Pancreas (tissue), 10 donors: Measurements from ENCODE around the gene BEND3. TPM values are rescaled to one million over a fixed set of nuclear protein-coding genes. Genes with fewer than 3 reads are reported as not detected.
"Not testable (repeated sequence)": the region's sequence is repeated elsewhere in the genome, so short reads cannot be mapped to it uniquely, and the experiment has no call there.

Experiments
- ATAC-seq, 4 donors: fragments of 200-7000 bp; cut with Tn5 transposase; one replicate each; pipeline versions ENCODE4 v1.8.0 to v1.9.1; 2020; ENCODE audit warnings: mild to moderate bottlenecking in 4 of 4, moderate library complexity in 4 of 4
- DNase-seq, 6 donors: peaks; one replicate each; pipeline ENCODE4 v3.0.0-alpha.2; 2020
- FAIRE-seq: peaks from 2 replicates; lab custom pipeline; 2012; peaks lifted over from hg19 to GRCh38; lab: Jason Lieb, UNC
- H3K27ac ChIP-seq, 4 donors: fragments of 200-600 bp; sonication (generic); 1 replicate in 3 of 4; 2 replicates in 1 of 4; pipeline versions ENCODE4 v1.5.0 to v1.8.0; 2020
- H3K27me3 ChIP-seq, 4 donors: fragments of 200-600 bp; one replicate each; pipeline ENCODE4 v1.8.0; 2021
- H3K36me3 ChIP-seq, 3 donors: fragments of 200-600 bp; sonication (generic) in 1 of 3; one replicate each; pipeline versions ENCODE4 v1.5.0 to v1.8.0; 2020 to 2021
- H3K4me1 ChIP-seq, 3 donors: fragments of 200-600 bp; one replicate each; pipeline ENCODE4 v1.8.0; 2021
- H3K4me3 ChIP-seq, 4 donors: fragments of 200-600 bp; sonication (generic) in 2 of 4; one replicate each; pipeline versions ENCODE4 v1.5.0 to v1.8.0; 2020 to 2021
- H3K9me3 ChIP-seq, 4 donors: fragments of 200-600 bp; one replicate each; pipeline ENCODE4 v1.8.0; 2021
- WGBS, 2 donors: extraction: QIAGEN DNeasy Blood & Tissue Kit; methylation state at CpG; one replicate each; pipeline ENCODE4 v1.1.7; 2013; 5-methylcytosine and 5-hydroxymethylcytosine counted together
- intact Hi-C, 3 donors: fragments of 100-400 bp; cut with DNase I; formaldehyde crosslinking; loops; one replicate each; pipeline versions ENCODE4 v1.11.1 to v1.14.2; 2022
- polyA plus RNA-seq, 2 donors: library from polyadenylated mRNA; stranded (reverse); fragments of 200-250 nt; gene quantifications; one replicate each; pipeline ENCODE4 v1.2.3, GENCODE V29; 2013
- total RNA-seq, 6 donors: library from RNA; stranded (reverse); fragmentation: NEBNext Ultra II Directional in 4 of 6; extraction: Animal tissue kit (Norgen Biotek cat#: 25700) in 4 of 6; gene quantifications; one replicate each; pipeline versions ENCODE4 v1.2.1 to v1.2.4, GENCODE V29; 2021 to 2023
- TF ChIP-seq, protein P1 (sequence below), 4 donors: fragments of 200-600 bp; sonication (generic) in 3 of 4; IDR thresholded peaks; one replicate each; pipeline versions ENCODE4 v1.5.0 to v1.8.0; 2021; ENCODE audit warnings: antibody characterized with exemption in 4 of 4
- donor health status: healthy with polysubstance abuse.
- donor health status: DM: no; HTN: no; CAD: no; lungs with moderate emphysema.
- donor health status: DM: no; HTN: no; CAD: no.
- donor health status: control.
- donor health status: control.
- donor health status: Bipolar disorder and iron deficiency.
- donor health status: DM: yes; HTN: yes; CAD: no.
- donor health status: DM: no; HTN: no; CAD: no.
- donor health status: DM: no; HTN: no; CAD: no.
- donor health status: DM: yes; HTN: yes; CAD: no.

The BEND3 gene
- total and polyA plus RNA-seq, 8 donors: 0.77 to 3.4 (median 1.9) TPM

DNA sequence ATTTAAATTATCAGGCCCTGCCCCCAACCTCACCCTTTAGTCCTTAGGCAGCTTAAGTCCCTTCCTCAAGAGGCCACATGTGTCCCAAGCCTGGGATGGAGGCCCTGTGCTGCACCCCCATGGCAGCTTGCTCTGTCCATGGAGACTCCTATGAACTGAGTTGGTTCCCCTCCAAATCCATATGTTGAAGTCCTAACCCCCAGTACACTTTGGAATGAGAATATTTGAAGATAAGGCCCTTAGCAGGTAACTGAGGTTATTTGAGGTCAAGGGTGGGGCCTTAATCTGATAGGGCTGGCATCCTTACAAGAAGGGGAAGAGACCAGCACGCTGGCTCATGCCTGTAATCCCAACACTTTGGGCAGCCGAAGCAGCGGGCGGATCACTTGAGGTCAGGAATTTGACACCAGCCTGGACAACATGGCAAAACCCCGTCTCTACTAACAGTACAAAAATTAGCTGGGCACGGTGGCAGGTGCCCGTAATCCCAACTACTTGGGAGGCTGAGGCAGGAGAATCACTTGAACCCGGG, 6.7 kb upstream of the BEND3 start:
- FAIRE-seq: no peak
- H3K9me3 ChIP-seq: no peaks in the 10 kb centered on the region
- no peak overlapping the region for H3K27ac ChIP-seq
- intact Hi-C loops: no loop called here
- DNase-seq: peak in 1 of 6 donors; percentile 18
- TF ChIP-seq, protein P1, sequence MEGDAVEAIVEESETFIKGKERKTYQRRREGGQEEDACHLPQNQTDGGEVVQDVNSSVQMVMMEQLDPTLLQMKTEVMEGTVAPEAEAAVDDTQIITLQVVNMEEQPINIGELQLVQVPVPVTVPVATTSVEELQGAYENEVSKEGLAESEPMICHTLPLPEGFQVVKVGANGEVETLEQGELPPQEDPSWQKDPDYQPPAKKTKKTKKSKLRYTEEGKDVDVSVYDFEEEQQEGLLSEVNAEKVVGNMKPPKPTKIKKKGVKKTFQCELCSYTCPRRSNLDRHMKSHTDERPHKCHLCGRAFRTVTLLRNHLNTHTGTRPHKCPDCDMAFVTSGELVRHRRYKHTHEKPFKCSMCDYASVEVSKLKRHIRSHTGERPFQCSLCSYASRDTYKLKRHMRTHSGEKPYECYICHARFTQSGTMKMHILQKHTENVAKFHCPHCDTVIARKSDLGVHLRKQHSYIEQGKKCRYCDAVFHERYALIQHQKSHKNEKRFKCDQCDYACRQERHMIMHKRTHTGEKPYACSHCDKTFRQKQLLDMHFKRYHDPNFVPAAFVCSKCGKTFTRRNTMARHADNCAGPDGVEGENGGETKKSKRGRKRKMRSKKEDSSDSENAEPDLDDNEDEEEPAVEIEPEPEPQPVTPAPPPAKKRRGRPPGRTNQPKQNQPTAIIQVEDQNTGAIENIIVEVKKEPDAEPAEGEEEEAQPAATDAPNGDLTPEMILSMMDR (IDR thresholded peaks at IDR 0.05): no peak
- no peak overlapping the region for H3K4me3 ChIP-seq
- no peaks in the 10 kb centered on the region for H3K27me3 ChIP-seq
- H3K4me1 ChIP-seq: no peaks in the 10 kb centered on the region
- 82 to 87% methylated on average over 8 of the region's 8 CpGs for WGBS, 2 donors
- H3K36me3 ChIP-seq: no peaks in the 10 kb centered on the region
- no peak for ATAC-seq

DNA sequence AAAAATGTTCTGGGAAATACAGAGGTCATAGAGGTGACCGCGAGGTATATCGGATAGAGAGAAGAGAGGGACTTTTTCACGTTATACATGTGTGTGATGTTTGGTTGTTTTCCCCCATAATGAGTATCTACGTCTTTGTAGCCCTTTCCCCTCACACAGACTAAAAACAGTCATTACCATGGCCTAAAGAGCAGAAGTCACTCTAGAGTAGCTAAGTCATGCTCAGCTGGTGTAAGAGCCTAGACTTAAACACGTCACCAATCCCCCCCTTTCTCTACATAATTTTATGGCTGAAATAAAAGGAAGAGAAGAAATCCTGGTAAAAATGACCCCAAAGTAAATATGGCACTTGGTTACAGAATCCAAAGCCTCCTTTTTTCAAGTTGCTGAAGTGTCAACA, 6.0 kb upstream of the BEND3 start:
- WGBS, 2 donors: 88 to 96% methylated on average over 6 of the region's 6 CpGs
- Histone ChIP-seq H3K4me1 (peaks cover 0 to 7% (median 0%) of the 10 kb centered on the region in 3 donors), H3K27me3 (no peaks in the 10 kb centered on the region), H3K36me3 (no peaks in the 10 kb centered on the region), H3K4me3 (no peak overlapping the region), H3K27ac (no peak overlapping the region), H3K9me3 (no peaks in the 10 kb centered on the region)
- TF ChIP-seq, protein P1 (IDR thresholded peaks at IDR 0.05): no peak
- intact Hi-C loops: no loop called here
- DNase-seq: no peak
- FAIRE-seq: no peak
- no peak for ATAC-seq

DNA sequence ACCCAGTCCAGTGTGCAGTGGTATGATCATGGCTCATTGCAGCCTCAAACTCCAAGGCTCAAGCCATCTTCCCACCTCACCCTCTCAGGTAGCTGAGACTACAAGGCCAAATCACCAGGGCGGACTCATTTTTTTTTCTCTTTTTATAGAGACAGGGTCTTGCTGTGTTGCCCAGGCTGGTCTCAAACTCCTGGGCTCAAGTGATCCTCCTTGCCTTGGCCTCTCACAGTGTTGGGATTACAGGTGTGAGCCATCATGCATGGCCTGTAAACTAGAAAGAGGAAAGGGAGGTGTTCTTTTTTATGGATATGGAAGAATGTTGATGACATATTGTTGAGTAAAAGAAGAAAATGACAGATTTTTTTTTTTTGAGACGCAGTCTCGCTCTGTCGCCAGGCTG, 5.1 kb upstream of the BEND3 start:
- ATAC-seq (no peak), DNase-seq (peak in 1 of 6 donors; percentile 2), FAIRE-seq (no peak)
- no peak overlapping the region for H3K4me3 ChIP-seq
- no peaks in the 10 kb centered on the region for H3K9me3 ChIP-seq
- H3K27me3 ChIP-seq: no peaks in the 10 kb centered on the region
- TF ChIP-seq, protein P1 (IDR thresholded peaks at IDR 0.05): no peak
- 94 to 99% methylated on average over 4 of the region's 4 CpGs for WGBS, 2 donors
- no peaks in the 10 kb centered on the region for H3K36me3 ChIP-seq
- intact Hi-C loops: no loop called here
- H3K4me1 ChIP-seq: peaks cover 0 to 7% (median 0%) of the 10 kb centered on the region in 3 donors
- no peak overlapping the region for H3K27ac ChIP-seq

DNA sequence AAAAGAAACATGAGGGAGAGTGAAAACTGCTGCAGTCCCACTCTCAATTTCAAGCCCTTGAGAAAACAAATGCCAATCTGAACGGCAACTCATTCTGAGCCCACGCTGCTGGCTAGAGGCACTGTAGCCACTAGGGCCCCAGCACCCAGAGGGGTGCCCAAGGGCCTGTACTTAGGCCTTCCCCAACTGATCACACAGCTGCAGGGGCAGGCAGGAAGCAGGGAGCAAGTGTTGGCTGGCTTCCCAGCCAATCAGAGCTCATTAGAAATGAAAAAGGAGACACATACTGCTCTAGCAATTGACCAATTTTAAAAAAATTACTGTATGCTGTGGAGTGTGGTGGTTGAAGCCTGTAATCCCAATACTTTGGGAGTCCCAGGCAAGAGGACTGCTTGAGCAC, 3.7 kb upstream of the BEND3 start:
- intact Hi-C loops: no loop called here
- TF ChIP-seq, protein P1 (IDR thresholded peaks at IDR 0.05): no peak
- H3K4me1 ChIP-seq: peaks cover 0 to 7% (median under 1%) of the 10 kb centered on the region in 3 donors
- no peaks in the 10 kb centered on the region for H3K9me3 ChIP-seq
- no peak for ATAC-seq
- 79 to 93% methylated on average over 2 of the region's 2 CpGs for WGBS, 2 donors
- FAIRE-seq: no peak
- no peak overlapping the region for H3K27ac ChIP-seq
- H3K27me3 ChIP-seq: no peaks in the 10 kb centered on the region
- no peak overlapping the region for H3K4me3 ChIP-seq
- DNase-seq: peak in 1 of 6 donors; percentile 44
- H3K36me3 ChIP-seq: no peaks in the 10 kb centered on the region

DNA sequence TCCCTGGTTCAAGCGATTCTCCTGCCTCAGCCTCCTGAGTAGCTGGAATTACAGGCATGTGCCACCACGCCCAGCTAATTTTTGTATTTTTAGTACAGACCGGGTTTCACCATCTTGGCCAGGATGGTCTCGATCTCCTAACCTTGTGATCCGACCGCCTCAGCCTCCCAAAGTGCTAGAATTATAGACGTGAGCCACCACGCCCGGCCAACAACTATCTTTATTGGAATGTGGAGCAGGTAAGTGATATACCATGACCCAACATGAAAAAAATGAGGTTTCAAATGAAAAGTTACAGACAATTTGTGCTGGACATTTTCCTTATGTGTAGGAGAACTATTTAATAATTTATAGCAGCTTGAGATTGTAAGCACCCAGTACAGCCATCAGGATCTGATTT, 3.2 kb upstream of the BEND3 start:
- H3K36me3 ChIP-seq, H3K9me3 ChIP-seq, H3K4me1 ChIP-seq, H3K27me3 ChIP-seq, intact Hi-C loops, H3K4me3 ChIP-seq, H3K27ac ChIP-seq, FAIRE-seq, ATAC-seq: not testable (repeated sequence)
- peak in 1 of 6 donors; percentile 11 for DNase-seq
- WGBS, 2 donors: 90 to 95% methylated on average over 8 to 9 of the region's 9 CpGs
